Activated T-helper 1 cell treated with anti-CD3 and anti-CD28 coated beads, Interleukin-12 subunit alpha, Interleukin-12 subunit beta, Interleukin-2, Interleukin-4 antibody, amounts not matched to agents 30 ng/mL and 10 ng/mL and 1 ng/mL, durations not matched to agents 14 hours and 24 hours and 36 hours (primary cell): ENCODE data around the gene RBM4B. TPM values are rescaled to one million over a fixed set of nuclear protein-coding genes. Genes with fewer than 3 reads are reported as not detected.

ENCODE experiments used
- DNase-seq: peaks from one replicate; pipeline ENCODE4 v3.0.0; 2021; ENCODE audit warnings: low spot score
- H3K27ac Mint-ChIP-seq: one replicate; pipeline ENCODE4 v1.8.0; 2021; ENCODE audit warnings: mild to moderate bottlenecking, mixed read lengths
- H3K27me3 Mint-ChIP-seq: one replicate; pipeline ENCODE4 v1.8.0; 2022; ENCODE audit warnings: mild to moderate bottlenecking, moderate library complexity, mixed read lengths; ENCODE audit not compliant: insufficient read depth
- H3K36me3 Mint-ChIP-seq: one replicate; pipeline ENCODE4 v1.8.0; 2021; ENCODE audit warnings: low read depth, mixed read lengths
- H3K4me1 Mint-ChIP-seq: one replicate; pipeline ENCODE4 v1.8.0; 2021; ENCODE audit warnings: low read depth, mixed read lengths
- H3K4me3 Mint-ChIP-seq: one replicate; pipeline ENCODE4 v1.8.0; 2021; ENCODE audit warnings: mild to moderate bottlenecking, moderate library complexity, mixed read lengths
- H3K9me3 Mint-ChIP-seq: one replicate; pipeline ENCODE4 v1.8.0; 2021; ENCODE audit warnings: mixed read lengths
- intact Hi-C: fragments of 100-400 bp; cut with micrococcal nuclease; formaldehyde crosslinking; loops from one replicate; pipeline ENCODE4 v1.15.1; 2024
- total RNA-seq: library from RNA; stranded (reverse); gene quantifications from 2 replicates; pipeline ENCODE4 v1.2.3, GENCODE V29; 2022

Gene RBM4B
- total RNA-seq, 1 donor from 2014 or later, result 16.6 TPM

DNA sequence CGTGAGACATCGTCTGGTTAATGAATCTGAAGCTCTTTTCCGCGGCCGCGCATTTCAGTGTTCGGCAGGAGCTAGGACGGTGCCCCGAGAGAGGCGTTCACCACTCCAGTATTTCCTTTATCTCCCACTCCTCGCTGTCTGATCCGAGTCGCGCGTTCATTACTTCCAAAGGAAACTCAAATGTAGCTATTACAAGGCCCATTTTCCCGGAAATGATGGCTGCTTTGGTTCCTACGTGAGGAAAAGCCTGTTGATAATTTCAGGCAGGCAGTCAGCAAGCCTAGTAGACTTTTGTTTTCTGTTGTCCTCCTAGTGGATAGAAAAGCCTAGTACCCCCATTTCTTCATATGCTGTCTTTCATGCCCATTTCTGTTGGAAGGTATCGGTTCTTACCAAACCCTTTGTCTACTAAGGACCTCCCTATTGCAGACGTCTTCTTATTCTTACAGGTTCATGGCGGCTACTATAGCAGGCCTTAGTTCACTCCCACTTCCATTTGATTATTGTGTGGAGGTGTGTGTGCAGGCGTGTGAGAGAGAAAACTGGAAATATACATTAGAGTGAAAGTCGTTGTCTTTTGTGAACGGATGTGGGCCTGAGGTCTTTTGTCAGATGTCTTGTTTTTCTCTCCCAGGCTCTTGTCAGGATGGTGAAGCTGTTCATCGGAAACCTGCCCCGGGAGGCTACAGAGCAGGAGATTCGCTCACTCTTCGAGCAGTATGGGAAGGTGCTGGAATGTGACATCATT lies 38.4 kb downstream of the RBM4B start:
- Mint-ChIP-seq H3K4me1 (peaks cover 76% of the 10 kb centered on the region), H3K9me3 (no peaks in the 10 kb centered on the region), H3K36me3 (peaks cover 55% of the 10 kb centered on the region), H3K27ac (peak overlapping the region; percentile 96), H3K27me3 (no peaks in the 10 kb centered on the region), H3K4me3 (peak overlapping the region; percentile 96)
- DNase-seq, result peak; percentile 24
- intact Hi-C loops, result loop anchor here (1.0 to 5.0 kb wide), 4 partner anchors 60 to 603 kb away; partner anchors contain the start of genes KDM2A and RCE1

DNA sequence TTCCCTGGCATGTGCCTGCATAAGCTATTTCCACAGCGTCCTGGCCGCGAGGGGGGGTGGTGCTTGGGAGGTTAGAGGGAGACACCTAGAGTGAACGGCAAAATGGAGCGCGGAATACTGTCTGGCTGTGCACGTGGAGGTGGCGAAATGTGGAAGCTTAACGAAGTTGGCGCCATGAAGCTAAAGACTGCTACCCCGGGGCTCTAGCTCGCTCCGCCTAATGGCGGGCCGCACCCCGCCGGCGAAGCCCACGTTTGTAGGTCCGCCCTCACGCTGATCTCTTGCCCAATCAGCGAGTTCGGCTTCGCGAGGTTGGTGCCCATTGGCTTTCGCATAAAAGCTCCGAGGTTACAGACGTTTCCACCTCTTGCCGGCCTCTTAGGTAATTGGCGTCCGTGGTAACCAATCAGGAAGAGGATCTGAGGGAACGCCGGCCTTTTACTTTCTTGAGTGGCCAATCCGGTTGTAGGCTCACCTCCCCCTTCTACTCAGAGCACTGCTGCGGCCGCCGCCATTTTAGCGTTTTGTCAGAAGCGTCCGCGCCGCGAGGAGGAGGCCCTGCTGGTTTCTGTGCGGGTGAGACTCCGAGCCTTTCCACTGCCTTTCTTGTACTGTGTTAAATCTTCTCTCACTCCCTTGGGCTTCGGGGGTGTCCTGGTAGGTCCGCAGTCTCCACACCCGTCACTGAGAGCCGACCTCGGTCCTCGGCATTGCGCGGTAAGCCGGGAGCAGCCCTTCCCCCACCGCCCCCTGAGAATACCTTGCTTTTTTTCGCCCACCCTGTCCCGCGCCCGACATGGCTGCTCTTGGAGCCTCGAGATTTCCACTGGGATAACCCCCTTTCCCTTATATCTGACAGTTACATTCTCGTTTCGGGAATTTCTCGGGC lies 39.3 kb downstream of the RBM4B start, which contains the start of gene RBM4:
Gene RBM4 (plus strand): TSS at position 527 of the 889 bp plus-strand sequence. CDS start 1,009 bp downstream, outside the sequence.
- intact Hi-C loops, result loop anchor here (1.0 to 5.0 kb wide), 10 partner anchors 22 to 604 kb away; partner anchors contain the start of genes ACTN3, B4GAT1, CCDC87 and CCS
- Mint-ChIP-seq H3K4me1 (peaks cover 68% of the 10 kb centered on the region), H3K36me3 (peaks cover 53% of the 10 kb centered on the region), H3K27me3 (no peaks in the 10 kb centered on the region), H3K27ac (peak within 1 kb of the TSS; percentile 96), H3K9me3 (no peaks in the 10 kb centered on the region), H3K4me3 (peak within 1 kb of the TSS; percentile 96)
- peak; percentile 97 for DNase-seq

DNA sequence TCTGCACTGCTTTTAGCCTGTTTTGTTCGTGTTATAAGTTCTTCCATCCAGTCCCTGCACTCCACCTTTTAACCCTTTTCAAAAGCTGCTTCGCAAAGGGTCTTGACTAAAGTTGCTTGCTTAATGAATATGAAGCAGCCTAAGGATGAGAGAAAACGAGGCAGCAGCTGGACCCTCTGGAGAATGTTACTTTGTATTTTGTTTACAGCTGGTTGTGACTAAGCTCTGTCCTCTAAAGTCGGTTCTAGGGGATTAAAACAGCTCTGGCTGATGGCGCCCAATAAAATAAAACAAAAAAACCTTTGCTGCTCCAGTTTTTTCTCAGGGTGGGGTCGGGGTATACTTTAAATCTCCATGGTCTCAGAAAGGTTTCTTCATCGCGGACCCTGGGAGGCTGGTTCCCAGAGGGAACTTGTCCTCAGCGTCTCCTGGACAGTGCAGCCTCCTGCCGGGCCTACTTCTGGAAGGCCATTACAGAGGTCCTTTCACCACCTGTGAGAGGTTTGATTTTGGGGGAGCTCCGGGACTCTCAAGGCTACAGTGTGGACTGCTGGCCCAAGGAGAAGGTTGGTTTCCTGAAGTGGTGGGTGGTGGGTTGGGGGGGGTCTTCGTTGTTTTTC lies 40.0 kb downstream of the RBM4B start:
- no peak for DNase-seq
- H3K36me3 Mint-ChIP-seq, result peaks cover 45% of the 10 kb centered on the region
- intact Hi-C loops, result loop anchor here (1.0 to 5.0 kb wide), 9 partner anchors 21 to 605 kb away; partner anchors contain the start of genes ACTN3, B4GAT1, CCDC87 and CCS
- no peaks in the 10 kb centered on the region for H3K9me3 Mint-ChIP-seq
- H3K27me3 Mint-ChIP-seq, result no peaks in the 10 kb centered on the region
- H3K4me1 Mint-ChIP-seq, result peaks cover 60% of the 10 kb centered on the region
- H3K4me3 Mint-ChIP-seq, result peak overlapping the region; percentile 96
- H3K27ac Mint-ChIP-seq, result peak overlapping the region; percentile 96

DNA sequence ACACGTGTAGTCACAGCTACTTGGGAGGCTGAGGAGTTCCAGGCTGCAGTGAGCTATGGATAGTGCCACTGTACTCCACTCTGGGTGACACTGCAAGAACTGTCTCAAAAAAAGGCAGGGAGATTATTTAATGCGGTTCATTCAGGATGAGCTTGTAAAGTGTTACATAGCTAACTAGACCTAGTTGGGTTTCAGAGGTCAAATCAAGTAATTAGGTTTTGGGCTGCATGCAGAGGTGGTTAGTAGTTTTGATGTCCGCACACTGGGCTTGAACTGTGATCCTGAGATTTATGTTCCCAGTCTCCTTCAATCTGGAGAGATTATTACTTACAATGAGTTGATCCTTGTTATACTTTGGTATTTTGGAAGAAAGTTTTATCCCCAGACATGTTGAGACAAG lies 41.3 kb downstream of the RBM4B start:
- Mint-ChIP-seq H3K4me3 (no peak overlapping the region), H3K4me1 (peaks cover 48% of the 10 kb centered on the region), H3K27ac (no peak overlapping the region), H3K27me3 (no peaks in the 10 kb centered on the region), H3K9me3 (no peaks in the 10 kb centered on the region), H3K36me3 (peaks cover 38% of the 10 kb centered on the region)
- intact Hi-C loops, result loop anchor here (5.0 kb wide), 2 partner anchors 481 to 606 kb away; partner anchors contain the start of gene KDM2A
- no peak for DNase-seq

DNA sequence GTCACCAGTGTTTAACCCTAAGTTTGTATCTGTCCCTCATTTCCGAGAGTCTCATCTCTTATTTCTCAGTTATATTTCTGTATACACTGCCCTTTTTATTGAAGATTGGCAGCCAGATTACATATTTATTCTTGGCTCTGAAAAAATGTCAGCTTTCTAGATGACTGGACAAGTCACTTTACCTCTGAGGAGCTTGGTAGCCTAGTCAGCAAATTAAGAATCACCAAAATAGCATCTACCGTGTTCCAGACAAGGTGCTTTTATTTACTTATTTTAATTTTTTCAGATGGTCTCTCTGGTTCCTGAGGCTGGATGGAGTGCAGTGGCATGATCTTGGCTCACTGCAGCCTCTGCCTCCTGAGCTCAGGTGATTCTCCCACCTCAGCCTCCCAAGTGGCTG lies 44.7 kb downstream of the RBM4B start:
- H3K4me1 Mint-ChIP-seq, result peaks cover 41% of the 10 kb centered on the region
- H3K27ac Mint-ChIP-seq, result no peak overlapping the region
- DNase-seq, result no peak
- H3K36me3 Mint-ChIP-seq, result peaks cover 32% of the 10 kb centered on the region
- no peaks in the 10 kb centered on the region for H3K27me3 Mint-ChIP-seq
- intact Hi-C loops, result no loop called here
- H3K4me3 Mint-ChIP-seq, result no peak overlapping the region
- H3K9me3 Mint-ChIP-seq, result no peaks in the 10 kb centered on the region

DNA sequence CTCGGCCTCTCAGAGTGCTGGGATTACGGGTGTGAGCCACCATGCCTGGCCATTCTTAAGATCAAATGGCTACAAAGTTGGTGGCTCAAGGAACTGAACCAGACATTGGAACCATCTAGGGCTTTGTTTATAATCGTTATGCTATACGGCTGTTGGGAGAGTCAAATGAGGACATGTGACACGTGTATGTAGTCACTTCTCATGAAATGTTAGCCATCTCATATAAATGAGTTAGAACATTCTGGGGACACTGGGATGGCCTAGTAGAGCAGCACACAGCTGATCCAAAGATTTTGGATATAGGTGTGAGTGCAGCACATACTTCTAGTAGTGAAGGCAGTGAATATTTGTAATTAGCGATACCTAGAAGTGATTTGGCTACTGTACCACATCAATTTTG lies 45.8 kb downstream of the RBM4B start:
- no peak overlapping the region for H3K27ac Mint-ChIP-seq
- intact Hi-C loops, result no loop called here
- H3K36me3 Mint-ChIP-seq, result peaks cover 40% of the 10 kb centered on the region
- no peaks in the 10 kb centered on the region for H3K9me3 Mint-ChIP-seq
- peaks cover 30% of the 10 kb centered on the region for H3K4me1 Mint-ChIP-seq
- H3K4me3 Mint-ChIP-seq, result no peak overlapping the region
- no peaks in the 10 kb centered on the region for H3K27me3 Mint-ChIP-seq
- no peak for DNase-seq

DNA sequence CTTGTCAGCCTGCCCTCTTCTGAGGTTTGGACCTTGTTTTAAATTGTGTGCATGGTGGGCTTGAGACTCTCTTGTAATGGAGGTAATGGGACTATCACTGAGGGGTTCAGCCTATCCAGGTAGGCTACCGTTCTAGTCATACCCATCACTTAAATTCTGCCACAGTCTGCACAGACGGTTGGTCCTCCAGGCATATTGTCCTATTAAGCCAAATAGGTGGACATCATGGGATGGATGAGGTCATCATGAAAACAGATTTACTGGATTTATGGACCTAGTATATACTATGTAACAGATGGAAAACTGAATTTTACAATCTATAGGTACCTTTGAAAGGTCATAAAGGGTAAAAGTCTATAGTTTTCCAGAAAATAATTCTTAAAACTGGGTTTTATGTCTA lies 48.3 kb downstream of the RBM4B start:
- H3K36me3 Mint-ChIP-seq, result peaks cover 49% of the 10 kb centered on the region
- intact Hi-C loops, result no loop called here
- no peak for DNase-seq
- H3K4me3 Mint-ChIP-seq, result no peak overlapping the region
- H3K27ac Mint-ChIP-seq, result no peak overlapping the region
- no peaks in the 10 kb centered on the region for H3K27me3 Mint-ChIP-seq
- peaks cover 19% of the 10 kb centered on the region for H3K4me1 Mint-ChIP-seq
- H3K9me3 Mint-ChIP-seq, result no peaks in the 10 kb centered on the region

DNA sequence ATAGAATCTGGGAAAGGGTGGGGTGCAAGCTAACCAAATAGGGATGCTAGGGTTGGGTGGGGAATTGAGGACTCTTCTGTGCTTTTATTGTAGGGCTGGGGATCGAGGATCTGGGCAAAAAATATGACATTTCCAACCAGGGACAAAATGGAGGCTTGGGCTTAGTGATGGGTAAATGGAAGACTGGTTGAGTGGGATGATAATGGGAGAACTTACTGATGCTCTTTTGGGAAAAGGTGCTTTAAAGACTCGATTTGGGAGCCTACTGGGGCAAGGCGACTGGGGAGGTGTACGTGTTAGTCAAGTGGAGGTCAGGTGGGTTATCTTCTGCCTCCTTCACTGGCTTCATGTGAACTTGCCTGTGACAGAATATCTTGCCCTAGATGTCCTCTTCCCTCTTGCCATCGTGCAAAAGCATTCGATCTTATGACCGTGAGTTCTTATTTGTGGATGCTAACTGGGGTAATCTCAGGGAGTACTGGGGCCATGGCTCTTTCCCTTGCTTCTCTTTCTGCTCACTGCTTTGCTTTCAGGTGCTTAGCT lies 49.6 kb downstream of the RBM4B start:
- Mint-ChIP-seq H3K36me3 (peaks cover 54% of the 10 kb centered on the region), H3K27me3 (no peaks in the 10 kb centered on the region), H3K4me1 (peaks cover 29% of the 10 kb centered on the region), H3K4me3 (no peak overlapping the region), H3K9me3 (no peaks in the 10 kb centered on the region), H3K27ac (no peak overlapping the region)
- intact Hi-C loops, result no loop called here
- DNase-seq, result no peak

DNA sequence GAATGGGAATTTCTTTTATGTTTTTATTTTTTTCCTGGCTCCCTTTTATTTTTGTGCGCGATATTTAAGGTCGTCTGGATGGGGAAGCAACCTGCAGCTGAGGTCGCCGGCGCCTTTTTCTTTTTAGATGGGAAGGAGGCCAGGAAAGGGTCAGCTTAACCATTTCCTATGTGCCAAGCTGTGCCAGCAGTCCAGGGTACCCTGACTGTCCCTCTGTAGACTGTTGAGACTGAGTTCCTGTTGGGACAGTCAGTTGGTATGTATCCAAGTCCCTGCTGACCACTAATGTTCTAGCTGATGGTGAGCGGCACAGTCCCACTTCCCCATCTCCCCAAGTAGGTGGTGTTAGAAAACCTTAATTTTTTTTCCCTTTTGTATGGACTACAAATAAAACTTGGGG lies 50.8 kb downstream of the RBM4B start:
- Mint-ChIP-seq H3K27me3 (no peaks in the 10 kb centered on the region), H3K4me1 (peaks cover 37% of the 10 kb centered on the region), H3K4me3 (no peak overlapping the region), H3K27ac (no peak overlapping the region), H3K36me3 (peaks cover 59% of the 10 kb centered on the region), H3K9me3 (no peaks in the 10 kb centered on the region)
- no peak for DNase-seq
- intact Hi-C loops, result no loop called here

DNA sequence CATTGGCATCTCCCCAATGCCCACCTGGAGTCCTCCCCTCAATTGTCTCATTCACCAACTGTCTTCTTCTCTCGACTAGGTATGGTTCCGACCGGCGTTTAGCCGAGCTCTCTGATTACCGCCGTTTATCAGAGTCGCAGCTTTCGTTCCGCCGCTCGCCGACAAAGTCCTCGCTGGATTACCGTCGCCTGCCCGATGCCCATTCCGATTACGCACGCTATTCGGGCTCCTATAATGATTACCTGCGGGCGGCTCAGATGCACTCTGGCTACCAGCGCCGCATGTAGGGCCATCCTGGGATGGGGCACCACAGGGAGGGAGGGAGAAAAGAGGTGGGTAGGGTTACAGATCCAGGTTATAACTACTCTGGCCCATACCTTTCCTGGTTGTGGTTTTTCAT lies 51.3 kb downstream of the RBM4B start:
- H3K27ac Mint-ChIP-seq, result no peak overlapping the region
- no peak for DNase-seq
- no peak overlapping the region for H3K4me3 Mint-ChIP-seq
- intact Hi-C loops, result no loop called here
- H3K27me3 Mint-ChIP-seq, result no peaks in the 10 kb centered on the region
- H3K9me3 Mint-ChIP-seq, result no peaks in the 10 kb centered on the region
- H3K36me3 Mint-ChIP-seq, result peaks cover 61% of the 10 kb centered on the region
- peaks cover 42% of the 10 kb centered on the region for H3K4me1 Mint-ChIP-seq

DNA sequence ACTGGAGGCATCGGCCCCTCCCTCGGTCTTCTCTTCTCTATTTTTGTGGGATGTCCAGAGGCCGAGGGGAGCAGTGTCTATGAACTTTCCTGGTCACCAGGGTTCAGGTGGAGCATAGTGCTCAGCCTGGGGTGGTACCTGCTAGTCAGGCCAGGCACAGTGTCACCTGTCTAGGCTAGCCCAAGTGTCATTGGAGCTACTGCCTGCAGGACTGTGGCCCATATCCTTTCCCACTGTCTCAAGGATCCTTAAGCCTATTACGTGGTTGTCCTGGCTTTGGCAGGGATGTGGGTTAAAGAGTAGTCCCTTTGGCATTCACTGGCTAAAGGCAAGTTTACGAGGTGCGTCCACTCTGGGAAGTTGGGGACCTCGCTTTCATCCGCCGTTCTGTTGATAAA lies 51.9 kb downstream of the RBM4B start:
- Mint-ChIP-seq H3K27ac (no peak overlapping the region), H3K36me3 (peaks cover 65% of the 10 kb centered on the region), H3K4me3 (no peak overlapping the region), H3K27me3 (no peaks in the 10 kb centered on the region), H3K4me1 (peaks cover 42% of the 10 kb centered on the region), H3K9me3 (no peaks in the 10 kb centered on the region)
- DNase-seq, result no peak
- intact Hi-C loops, result no loop called here

DNA sequence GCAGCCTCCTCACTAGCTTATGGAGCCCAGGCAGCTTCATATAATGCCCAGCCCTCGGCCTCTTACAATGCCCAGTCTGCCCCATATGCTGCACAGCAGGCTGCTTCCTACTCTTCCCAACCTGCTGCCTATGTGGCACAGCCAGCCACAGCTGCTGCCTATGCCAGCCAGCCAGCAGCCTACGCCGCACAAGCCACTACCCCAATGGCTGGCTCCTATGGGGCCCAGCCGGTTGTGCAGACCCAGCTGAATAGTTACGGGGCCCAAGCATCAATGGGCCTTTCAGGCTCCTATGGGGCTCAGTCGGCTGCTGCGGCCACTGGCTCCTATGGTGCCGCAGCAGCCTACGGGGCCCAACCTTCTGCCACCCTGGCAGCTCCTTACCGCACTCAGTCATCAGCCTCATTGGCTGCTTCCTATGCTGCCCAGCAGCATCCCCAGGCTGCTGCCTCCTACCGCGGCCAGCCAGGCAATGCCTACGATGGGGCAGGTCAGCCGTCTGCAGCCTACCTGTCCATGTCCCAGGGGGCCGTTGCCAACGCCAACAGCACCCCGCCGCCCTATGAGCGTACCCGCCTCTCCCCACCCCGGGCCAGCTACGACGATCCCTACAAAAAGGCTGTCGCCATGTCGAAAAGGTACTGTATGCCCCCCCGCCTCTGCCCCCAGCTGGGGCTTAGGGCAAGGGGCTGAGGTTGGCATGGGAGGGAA lies 52.5 kb downstream of the RBM4B start:
- Mint-ChIP-seq H3K27ac (no peak overlapping the region), H3K27me3 (no peaks in the 10 kb centered on the region), H3K4me1 (peaks cover 45% of the 10 kb centered on the region), H3K4me3 (no peak overlapping the region), H3K36me3 (peaks cover 68% of the 10 kb centered on the region), H3K9me3 (no peaks in the 10 kb centered on the region)
- intact Hi-C loops, result no loop called here
- DNase-seq, result no peak
